SH-SY5Y (cell line): ENCODE measurements around the gene GALNT6.

Experiments used
- GATA2 ChIP-seq: IDR thresholded peaks from 2 replicates; pipeline ENCODE4 v1.6.1; 2011; ENCODE audit warnings: mild to moderate bottlenecking, low read depth, low read length
- GATA3 ChIP-seq: IDR thresholded peaks from 2 replicates; pipeline ENCODE4 v1.6.1; 2011; ENCODE audit warnings: low read depth, mild to moderate bottlenecking, low read length, moderate library complexity

GALNT6 gene

DNA sequence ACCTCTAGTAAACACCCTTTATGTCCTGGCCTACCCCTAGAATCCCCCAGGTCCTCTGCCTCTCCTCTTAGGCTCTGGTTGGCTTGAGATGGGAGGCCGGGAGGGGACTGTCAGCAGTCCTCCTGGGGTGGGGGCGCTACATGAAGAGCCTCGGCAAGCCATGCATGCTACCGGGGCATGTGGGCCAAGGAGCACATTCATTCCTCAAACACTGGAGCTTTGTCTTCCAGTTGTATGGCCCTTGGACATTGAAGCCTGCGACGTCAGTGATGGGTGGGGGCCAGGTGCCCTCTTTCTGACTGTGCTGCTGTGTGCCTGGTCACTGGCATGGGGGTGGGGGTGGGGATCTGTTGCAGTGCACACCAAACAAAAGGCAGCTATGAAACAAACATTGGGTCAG, 28.9 kb downstream of the GALNT6 start:
- no peak for TF ChIP-seq GATA3
- no peak for TF ChIP-seq GATA2

DNA sequence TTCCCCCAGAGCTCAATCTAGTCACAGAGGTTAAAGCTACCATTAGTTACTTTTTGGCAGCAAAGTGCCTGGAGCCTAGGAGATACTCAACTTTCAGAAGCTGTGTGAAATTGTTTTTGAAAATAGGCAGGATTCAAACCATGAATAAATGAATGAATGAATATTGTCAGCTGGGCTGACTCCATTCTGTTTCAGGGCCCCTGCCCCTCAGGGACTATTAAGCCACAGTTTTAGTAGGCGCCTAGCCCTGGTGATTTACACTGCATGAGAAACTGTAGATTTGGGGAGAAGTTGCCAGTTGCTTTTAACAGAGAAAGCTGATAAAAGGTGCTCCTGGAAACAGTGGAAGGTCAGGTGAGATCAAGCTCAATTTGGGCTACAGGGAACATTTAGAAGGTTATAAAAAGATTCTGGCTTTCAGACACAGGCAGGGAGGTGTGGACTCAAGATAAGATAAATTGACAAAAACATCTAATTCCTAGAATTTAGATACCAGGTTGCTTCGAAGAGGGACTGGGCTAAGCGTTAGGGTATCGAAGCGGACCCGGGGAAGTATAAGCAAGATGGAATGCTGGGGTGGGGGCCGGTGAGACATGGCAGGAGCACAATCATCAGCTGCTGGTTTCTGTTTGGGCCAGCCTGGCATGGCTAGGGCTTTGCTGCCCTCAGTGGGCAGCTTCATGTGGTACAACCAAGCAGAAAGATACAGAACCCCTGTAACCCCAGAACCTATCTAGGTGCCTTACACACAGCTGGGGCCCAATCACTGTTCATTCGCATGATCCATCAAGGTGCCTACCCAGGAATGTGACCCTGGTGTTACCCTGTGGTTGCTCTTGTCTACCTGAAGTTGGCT, 29.8 kb downstream of the GALNT6 start:
- TF ChIP-seq GATA2 (no peak), GATA3 (no peak)

DNA sequence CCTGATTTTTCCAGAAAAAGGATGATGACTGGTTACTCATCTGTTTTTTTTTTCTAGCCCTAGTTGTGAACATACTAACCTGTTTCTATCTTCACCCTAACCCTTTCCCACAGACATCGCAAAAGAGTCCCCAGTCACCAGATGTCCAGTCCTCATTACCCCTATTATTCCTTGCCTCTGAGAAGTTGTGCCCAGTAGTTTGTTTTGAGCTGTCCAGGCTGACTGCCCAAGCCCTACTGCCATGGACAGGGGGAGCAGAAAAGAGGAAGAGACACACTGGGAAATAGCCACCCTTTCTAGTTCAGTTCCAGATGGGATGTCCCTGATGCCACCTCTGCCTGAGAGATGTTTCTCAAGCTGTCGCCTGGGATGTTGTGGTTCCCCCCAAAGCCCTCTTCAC, 30.9 kb downstream of the GALNT6 start:
- TF ChIP-seq GATA3 (no peak), GATA2 (no peak)

GRCh38 chr12:51359851-51360250, 31.4 kb downstream of the GALNT6 start:
- TF ChIP-seq GATA3, result no peak
- no peak for TF ChIP-seq GATA2

DNA sequence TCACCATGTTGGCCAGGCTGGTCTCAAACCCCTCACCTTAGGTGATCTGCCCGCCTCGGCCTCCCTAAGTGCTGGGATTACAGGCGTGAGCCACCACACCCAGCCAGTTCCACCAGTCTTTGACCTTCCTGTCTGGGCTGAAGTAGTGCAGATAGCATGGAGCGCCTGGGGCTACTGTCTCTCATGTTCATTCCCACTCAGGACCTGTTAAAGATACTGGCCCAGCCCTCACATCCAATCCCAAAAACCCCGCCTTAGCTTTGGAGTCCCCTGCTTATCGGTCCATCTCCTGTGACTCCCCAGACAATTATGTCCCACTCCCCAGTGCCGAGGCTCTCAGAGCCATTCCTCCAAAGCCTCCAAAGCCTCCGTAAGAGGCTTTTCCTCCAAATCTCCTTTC, 32.7 kb downstream of the GALNT6 start:
- no peak for TF ChIP-seq GATA3
- TF ChIP-seq GATA2, result no peak

DNA sequence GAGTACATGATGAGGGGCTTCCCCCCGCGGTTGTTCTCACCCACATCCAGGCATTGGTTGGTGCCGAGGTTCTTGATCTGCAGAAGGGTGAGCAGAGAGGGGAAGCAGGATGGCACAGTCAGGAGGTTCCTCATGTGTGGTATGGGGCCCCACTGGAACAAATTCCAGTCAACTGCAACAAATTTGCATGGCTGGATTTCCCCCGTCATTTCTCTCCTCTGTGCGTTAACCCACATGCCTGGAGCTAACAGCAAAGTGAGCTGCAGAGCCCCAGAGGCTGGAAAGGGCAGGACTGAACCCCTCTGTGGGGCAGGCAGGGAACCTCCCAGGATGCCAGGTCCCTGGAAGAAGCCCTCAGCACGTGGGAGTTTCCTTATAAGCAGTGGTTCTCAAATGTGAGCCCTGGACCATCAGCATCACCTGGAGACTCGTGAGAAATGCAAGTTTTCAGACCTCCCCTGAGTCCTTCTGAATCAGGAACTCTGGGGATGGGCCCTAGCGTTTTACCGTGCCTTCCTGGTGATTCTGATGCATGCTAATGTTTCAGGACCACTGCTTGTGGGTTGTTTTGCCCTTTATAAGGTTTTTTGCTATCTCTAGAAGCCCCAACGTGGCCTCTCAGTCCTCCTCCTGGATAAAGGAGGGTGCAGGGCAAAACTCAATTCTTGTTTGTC, 33.7 kb downstream of the GALNT6 start:
- TF ChIP-seq GATA2 (no peak), GATA3 (no peak)

DNA sequence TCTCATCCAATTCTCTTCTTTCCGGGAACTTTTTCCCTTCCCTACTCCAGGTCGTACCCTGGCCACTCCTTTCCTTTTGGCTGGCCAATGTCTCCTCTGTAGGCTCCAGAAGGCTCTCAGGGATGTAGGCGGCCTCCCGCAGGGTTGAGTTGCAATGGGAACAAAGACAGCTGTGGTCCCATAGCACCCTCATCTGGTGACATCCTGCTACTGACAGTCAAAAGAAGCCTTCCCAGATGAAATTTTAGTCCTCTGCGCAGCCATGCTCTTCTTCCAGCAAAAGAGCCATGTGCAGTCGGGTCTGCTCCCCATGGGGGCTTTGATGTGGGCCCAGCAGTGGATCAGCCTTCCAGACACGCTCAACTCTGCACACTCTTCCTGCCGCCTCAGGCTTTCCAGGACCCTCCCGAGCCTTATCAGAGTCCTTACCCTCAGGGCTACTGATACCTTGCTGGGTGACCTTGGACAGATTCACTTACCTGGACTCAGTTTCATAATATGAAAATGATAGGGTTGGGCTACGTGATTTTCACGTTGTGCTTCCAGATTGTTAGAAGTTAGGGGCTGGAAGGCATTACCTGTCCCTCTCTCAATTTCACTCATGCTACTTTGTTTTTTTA, 39.2 kb downstream of the GALNT6 start:
- no peak for TF ChIP-seq GATA3
- no peak for TF ChIP-seq GATA2

GRCh38 chr12:51349026-51349425, 42.2 kb downstream of the GALNT6 start:
- no peak for TF ChIP-seq GATA2
- no peak for TF ChIP-seq GATA3

GRCh38 chr12:51348116-51348515, 43.1 kb downstream of the GALNT6 start:
- TF ChIP-seq GATA2 (no peak), GATA3 (no peak)

GRCh38 chr12:51346581-51346980, 44.6 kb downstream of the GALNT6 start, which contains the start of gene CELA1:
CELA1 (minus strand) TSS chr12:51346679; CDS start chr12:51346638, 41 bp downstream.
- TF ChIP-seq GATA3, result no peak
- no peak for TF ChIP-seq GATA2

- TF ChIP-seq GATA2 (no peak), GATA3 (no peak)
Observed at GRCh38 chr12:51345681-51346080, 45.5 kb downstream of the GALNT6 start.

DNA sequence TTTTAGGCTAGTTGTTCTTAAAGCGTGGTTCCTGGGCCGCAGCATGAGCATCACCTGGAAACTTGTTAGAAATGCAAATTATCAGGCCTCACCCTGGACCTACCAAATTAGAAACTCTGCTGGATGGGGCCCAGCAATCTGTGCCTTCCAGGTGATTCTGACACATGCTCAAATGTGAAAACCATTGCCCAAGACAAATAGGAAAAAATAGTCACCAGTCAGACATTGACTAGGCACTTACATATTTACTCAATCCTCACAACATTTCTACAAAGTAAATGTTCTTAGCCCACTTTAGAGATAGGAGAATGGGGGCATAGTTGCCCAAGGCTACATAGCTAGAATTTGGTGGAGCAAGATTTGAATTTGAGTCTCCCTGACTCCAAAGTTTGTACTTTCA, 48.0 kb downstream of the GALNT6 start:
- TF ChIP-seq GATA3, result no peak

GRCh38 chr12:51342416-51342815, 48.8 kb downstream of the GALNT6 start:
- TF ChIP-seq GATA3 (no peak), GATA2 (no peak)

DNA sequence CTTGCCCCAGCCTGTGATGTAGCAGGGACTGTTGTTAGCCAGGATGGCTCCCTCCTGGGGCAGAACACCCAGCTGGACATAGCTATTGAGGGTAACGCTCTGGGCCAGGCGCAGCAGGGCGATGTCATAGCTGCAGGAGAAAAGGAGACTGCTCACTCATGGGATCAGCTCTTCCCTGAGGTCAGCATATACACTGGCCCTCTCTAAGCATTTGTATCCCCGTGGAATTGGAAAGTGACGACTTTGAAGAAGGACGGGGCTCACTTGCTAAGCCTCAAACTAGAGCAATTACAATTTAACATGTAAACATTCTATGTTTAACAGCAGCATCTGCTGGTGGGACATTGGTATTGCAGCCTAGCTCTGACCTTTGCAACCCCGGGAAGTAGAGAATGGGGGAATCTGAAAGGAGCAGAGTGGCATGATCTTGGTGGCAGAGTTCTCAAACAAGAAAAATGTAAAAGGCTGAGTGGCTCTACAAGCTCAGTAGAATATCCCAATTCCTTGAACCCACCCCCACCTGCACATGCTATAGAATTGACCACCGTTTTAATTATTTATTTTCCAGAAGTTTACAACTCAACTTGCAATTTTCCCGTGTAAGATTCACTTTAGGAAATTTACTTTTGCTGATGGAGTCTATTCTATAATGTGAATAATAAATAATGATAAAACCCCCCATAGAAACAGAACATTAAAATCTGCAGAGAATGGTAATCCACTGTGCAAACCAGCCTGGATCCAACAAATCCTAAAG, 49.8 kb downstream of the GALNT6 start:
- TF ChIP-seq GATA2 (no peak), GATA3 (no peak)

GRCh38 chr12:51339750-51340149, 51.5 kb downstream of the GALNT6 start:
- TF ChIP-seq GATA3 (no peak), GATA2 (no peak)
